ENCODE data around the gene RAB8B. TPM values are rescaled to one million over a fixed set of nuclear protein-coding genes. Genes with fewer than 3 reads are reported as not detected.

RAB8B gene
- total RNA-seq, 4 donors from 2014 or later = 24.9 to 93.8 (median 56.0) TPM

GRCh38 chr15:63314409-63314808, 125.0 kb downstream of the RAB8B start:
- no peak for TF ChIP-seq CTCF (IDR thresholded peaks at IDR 0.05; ENCODE audit: low read depth)

Other genes with a start within 250 kb of the RAB8B start
- gene TPM1, start 146.9 kb upstream of the RAB8B start, total RNA-seq = 100 to 1,000 TPM; 181 to 611 (median 293) TPM
- 10 to 100 TPM; 19.8 to 46.7 (median 30.0) TPM for gene LACTB, start 67.7 kb upstream of the RAB8B start, total RNA-seq
- 100 to 1,000 TPM in 2 of 4 donors, 10 to 100 TPM in 2; 46.2 to 172 (median 99.7) TPM for gene RPS27L, start 32.1 kb upstream of the RAB8B start, total RNA-seq
- 10 to 100 TPM; 17.0 to 42.2 (median 21.8) TPM for gene APH1B, start 88.0 kb downstream of the RAB8B start, total RNA-seq
- gene CA12, start 192.2 kb downstream of the RAB8B start, total RNA-seq = 10 to 100 TPM in 1 of 4 donors, 1 to 10 TPM in 3; 1.5 to 16.3 (median 3.7) TPM

All from subcutaneous adipose tissue (tissue), 4 donors.